Subcutaneous abdominal adipose tissue (tissue), 5 donors: ENCODE results near the gene RPH3AL.
"Not testable (repeated sequence)": the region's sequence is repeated elsewhere in the genome, so short reads cannot be mapped to it uniquely, and the experiment has no call there.

Source experiments
- H3K27ac ChIP-seq: one replicate; pipeline ENCODE4 v1.7.0; 2013; ENCODE audit warnings: low read depth, mild to moderate bottlenecking, inconsistent platforms, low read length, moderate library complexity
- H3K27me3 ChIP-seq, 5 donors: one replicate each; pipeline ENCODE4 v1.7.0; 2013; ENCODE audit warnings: low read length in 5 of 5, inconsistent platforms in 1 of 5; ENCODE audit not compliant: control insufficient read depth in 5 of 5, insufficient read depth in 4 of 5
- H3K36me3 ChIP-seq, 5 donors: one replicate each; pipeline ENCODE4 v1.7.0; 2013; ENCODE audit warnings: low read length in 5 of 5; ENCODE audit not compliant: control insufficient read depth in 5 of 5, insufficient read depth in 5 of 5
- H3K4me1 ChIP-seq, 5 donors: one replicate each; pipeline ENCODE4 v1.7.0; 2013; ENCODE audit warnings: low read length in 5 of 5, mild to moderate bottlenecking in 3 of 5, moderate library complexity in 1 of 5; ENCODE audit not compliant: control insufficient read depth in 5 of 5, insufficient read depth in 5 of 5
- H3K4me3 ChIP-seq, 5 donors: one replicate each; pipeline ENCODE4 v1.7.0; 2013; ENCODE audit warnings: low read length in 5 of 5, low read depth in 1 of 5
- H3K9ac ChIP-seq, 5 donors: one replicate each; pipeline ENCODE4 v1.7.0; 2013; ENCODE audit warnings: low read length in 5 of 5, mild to moderate bottlenecking in 4 of 5, moderate library complexity in 3 of 5
- H3K9me3 ChIP-seq, 5 donors: one replicate each; pipeline ENCODE4 v1.7.0; 2013; ENCODE audit warnings: low read length in 5 of 5; ENCODE audit not compliant: control insufficient read depth in 5 of 5
- donor health status: healthy.
- donor health status: healthy.
- donor health status: healthy.
- donor health status: healthy.
- donor health status: healthy.

The RPH3AL gene

DNA sequence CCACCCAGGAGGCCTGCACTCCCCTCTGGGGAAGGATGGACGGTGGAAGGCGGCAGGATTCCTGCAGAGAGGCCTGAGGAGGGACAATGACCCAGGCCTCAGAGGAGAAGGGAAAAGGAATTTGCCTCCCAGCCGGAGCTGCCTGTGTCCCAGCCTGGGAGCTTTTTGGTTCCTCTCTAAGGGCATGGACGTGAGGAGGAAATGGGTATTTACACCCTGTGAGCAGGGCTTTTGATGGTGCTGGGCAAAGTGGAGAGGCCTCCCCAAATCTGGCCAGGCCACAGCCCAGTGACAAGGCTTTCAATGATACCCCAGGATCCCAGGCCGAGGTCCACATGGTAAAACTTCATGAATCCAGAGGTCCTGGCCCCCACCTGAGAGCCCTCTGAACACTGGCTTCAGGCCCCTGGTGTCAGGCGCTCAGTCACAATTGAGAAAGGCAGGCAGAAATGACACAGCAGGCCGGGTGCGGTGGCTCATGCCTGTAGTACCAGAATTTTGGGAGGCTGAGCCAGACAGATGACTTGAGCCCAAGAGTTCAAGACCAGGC, 115.1 kb downstream of the RPH3AL start:
- H3K4me3 ChIP-seq: no peak overlapping the region
- H3K27me3 ChIP-seq: no peaks in the 10 kb centered on the region
- peaks cover 0 to 20% (median 0%) of the 10 kb centered on the region in 5 donors for H3K36me3 ChIP-seq
- H3K9ac ChIP-seq: no peak overlapping the region
- peaks cover 0 to 18% (median 6%) of the 10 kb centered on the region in 5 donors for H3K4me1 ChIP-seq
- H3K9me3 ChIP-seq: no peaks in the 10 kb centered on the region
- H3K27ac ChIP-seq: no peak overlapping the region

DNA sequence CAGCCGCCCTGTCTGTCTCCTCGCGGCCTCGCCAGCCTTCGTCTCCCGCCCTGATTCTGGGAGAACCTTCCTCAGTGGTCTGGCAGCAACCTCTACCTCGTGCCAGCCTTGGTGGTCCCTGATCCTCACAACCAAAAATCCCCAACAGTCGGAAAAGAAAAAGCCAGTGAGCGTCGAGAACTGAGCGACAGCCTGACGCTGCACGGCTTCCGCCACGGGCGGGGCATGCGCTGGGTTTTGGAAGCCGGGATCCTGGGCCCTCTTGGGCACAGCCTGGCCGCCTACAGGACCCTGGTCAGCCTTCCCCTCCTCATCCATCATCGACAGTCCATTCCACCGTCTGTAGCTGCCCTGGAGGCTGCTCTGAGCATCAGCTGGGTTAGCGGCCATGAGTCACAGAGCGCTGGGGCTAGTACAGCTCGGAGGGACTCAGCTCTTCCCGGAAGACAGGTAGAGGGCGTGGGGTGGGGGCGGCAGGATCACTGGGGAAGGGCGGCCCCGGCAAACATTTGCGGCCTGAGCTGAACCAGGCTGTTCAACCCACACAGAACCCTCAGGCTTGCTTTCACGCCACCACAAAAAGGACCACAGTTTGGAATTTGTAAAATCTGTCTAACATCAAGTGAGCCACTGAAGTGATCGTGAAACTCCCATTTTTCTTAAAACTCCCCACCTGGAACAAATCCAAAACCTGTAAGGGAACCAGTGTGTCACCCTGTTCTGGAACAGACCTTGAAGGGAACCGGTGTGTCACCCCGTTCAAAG, 115.8 kb downstream of the RPH3AL start:
- Histone ChIP-seq H3K9ac (no peak overlapping the region), H3K4me3 (no peak overlapping the region), H3K4me1 (peaks cover 0 to 25% (median 6%) of the 10 kb centered on the region in 5 donors), H3K36me3 (peaks cover 0 to 20% (median 0%) of the 10 kb centered on the region in 5 donors), H3K9me3 (no peaks in the 10 kb centered on the region), H3K27ac (no peak overlapping the region), H3K27me3 (no peaks in the 10 kb centered on the region)

DNA sequence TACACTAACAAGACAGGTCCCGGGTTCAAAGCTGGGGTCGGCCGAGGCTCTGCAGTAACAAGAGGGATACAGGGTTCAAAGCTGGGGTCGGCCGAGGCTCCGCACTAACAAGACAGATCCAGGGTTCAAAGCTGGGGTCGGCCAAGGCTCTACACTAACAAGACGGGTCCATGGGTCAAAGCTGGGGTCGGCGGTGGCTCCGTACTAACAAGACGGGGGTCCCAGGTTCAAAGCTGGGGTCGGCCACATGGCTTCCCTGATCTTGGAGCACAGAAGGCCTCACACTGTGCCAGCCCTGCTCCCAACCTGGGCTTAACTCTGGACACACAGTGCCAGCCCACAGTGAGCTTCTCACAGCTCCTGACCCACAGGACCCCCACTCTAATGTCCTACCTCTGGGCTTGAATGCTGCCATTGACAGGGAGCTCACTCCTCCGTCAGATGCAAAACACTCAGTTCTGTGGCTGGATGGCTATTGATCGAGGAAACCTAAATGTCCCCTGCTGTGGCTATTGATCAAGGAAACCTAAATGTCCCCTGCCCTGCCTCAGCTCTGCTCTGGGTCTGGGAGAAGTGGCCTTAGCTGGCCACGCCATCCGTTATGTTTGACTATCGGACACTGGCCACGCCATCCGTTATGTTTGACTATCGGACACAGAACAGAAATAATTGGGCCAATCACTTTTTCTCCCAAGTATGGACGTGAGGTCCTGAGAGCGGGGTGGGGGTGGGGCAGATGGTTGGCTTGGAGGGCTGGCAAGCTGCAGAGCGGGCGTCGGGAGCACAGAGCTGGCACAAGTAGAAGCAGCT, 116.6 kb downstream of the RPH3AL start:
- H3K9me3 ChIP-seq: no peaks in the 10 kb centered on the region
- H3K9ac ChIP-seq: no peak overlapping the region
- H3K27ac ChIP-seq: no peak overlapping the region
- H3K36me3 ChIP-seq: peaks cover 0 to 20% (median 0%) of the 10 kb centered on the region in 5 donors
- no peak overlapping the region for H3K4me3 ChIP-seq
- peaks cover 0 to 27% (median 6%) of the 10 kb centered on the region in 5 donors for H3K4me1 ChIP-seq
- H3K27me3 ChIP-seq: no peaks in the 10 kb centered on the region

DNA sequence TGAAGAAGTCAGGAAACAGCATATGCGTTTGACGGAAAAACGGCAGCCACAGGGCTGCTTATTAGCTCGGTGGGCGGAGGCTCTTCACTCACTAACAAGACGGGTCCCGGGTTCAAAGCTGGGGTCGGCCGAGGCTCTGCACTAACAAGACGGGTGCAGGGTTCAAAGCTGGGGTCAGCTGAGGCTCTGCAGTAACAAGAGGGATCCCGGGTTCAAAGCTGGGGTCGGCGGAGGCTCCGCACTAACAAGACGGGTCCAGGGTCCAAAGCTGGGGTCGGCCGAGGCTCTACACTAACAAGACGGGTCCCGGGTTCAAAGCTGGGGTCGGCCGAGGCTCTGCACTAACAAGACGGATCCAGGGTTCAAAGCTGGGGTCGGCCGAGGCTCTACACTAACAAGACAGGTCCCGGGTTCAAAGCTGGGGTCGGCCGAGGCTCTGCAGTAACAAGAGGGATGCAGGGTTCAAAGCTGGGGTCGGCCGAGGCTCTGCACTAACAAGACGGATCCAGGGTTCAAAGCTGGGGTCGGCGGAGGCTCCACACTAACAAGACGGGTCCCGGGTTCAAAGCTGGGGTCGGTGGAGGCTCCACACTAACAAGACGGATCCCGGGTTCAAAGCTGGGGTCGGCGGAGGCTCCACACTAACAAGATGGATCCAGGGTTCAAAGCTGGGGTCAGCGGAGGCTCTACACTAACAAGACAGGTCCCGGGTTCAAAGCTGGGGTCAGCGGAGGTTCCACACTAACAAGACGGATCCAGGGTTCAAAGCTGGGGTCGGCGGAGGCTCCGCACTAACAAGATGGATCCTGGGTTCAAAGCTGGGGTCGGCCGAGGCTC, 117.4 kb downstream of the RPH3AL start:
- Histone ChIP-seq H3K36me3 (peaks cover 0 to 20% (median 0%) of the 10 kb centered on the region in 5 donors), H3K27ac (peak overlapping the region; percentile 75), H3K9ac (peak overlapping the region in 2 of 5 donors; percentile 63 to 82), H3K4me1 (peaks cover 0 to 30% (median 6%) of the 10 kb centered on the region in 5 donors), H3K4me3 (peak overlapping the region in 3 of 5 donors; percentile 41 to 54 (median 49))
- not testable (repeated sequence) for H3K27me3 ChIP-seq, H3K9me3 ChIP-seq

DNA sequence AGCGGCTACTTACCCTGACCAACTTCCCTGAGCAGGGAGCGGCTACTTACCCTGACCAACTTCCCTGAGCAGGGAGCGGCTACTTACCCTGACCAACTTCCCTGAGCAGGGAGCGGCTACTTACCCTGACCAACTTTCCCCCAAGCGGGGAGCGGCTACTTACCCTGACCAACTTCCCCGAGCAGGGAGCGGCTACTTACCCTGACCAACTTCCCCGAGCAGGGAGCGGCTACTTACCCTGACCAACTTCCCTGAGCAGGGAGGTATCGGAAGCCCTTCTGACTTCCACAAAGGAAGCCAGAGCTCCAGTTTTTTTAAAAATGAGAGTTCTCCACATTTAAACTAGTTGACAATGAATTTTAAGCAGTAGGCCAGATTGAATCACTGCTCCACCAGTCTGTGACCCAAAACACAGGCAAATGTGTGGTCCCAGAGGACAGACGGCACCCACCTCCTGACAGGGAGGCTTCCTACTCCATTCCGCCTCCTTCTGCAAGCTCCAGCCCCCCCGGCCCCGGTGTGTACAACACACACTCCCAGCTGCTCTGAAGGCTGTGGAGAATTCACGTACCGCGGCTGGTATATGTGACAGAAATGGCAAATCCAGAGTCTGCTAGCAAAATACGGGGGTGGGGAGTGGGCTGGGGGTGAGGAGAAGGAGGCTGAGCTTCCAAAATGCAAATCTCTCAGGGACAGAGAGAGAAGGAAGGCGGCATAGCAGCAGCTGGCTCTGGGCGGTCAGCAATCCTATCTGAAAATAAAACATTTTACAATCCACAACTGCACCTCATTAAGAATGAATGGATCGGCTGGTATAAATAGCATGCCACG, 118.2 kb downstream of the RPH3AL start:
- Histone ChIP-seq H3K27ac (peak overlapping the region; percentile 75), H3K4me3 (peak overlapping the region in 4 of 5 donors; percentile 32 to 54 (median 45)), H3K36me3 (peaks cover 0 to 20% (median 0%) of the 10 kb centered on the region in 5 donors), H3K9ac (peak overlapping the region in 3 of 5 donors; percentile 63 to 82 (median 64)), H3K4me1 (peaks cover 0 to 38% (median 6%) of the 10 kb centered on the region in 5 donors)
- not testable (repeated sequence) for H3K27me3 ChIP-seq, H3K9me3 ChIP-seq

DNA sequence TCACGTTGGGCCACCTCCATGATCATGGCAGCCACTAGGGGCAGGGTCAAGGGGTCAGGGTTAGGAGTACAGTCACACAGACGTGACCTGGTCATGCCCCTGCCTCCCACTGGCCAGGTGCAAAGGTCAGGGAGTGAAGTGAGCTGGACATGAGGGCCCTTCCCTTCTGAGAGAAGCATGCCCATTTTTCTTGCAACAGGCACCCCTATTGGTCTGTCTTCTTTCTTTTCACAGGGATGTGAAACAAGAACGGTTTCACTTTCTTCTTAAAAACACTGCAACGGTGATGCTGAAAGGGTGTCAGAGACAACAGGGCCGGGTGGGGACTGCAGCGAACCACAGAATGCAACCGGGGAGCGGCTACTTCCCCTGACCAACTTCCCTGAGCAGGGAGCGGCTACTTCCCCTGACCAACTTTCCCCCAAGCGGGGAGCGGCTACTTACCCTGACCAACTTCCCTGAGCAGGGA, 119.1 kb downstream of the RPH3AL start:
- H3K27ac ChIP-seq: peak overlapping the region; percentile 65
- H3K4me1 ChIP-seq: peaks cover 0 to 46% (median 6%) of the 10 kb centered on the region in 5 donors
- H3K4me3 ChIP-seq: peak overlapping the region in 2 of 5 donors; percentile 40 to 56
- H3K9me3 ChIP-seq: no peaks in the 10 kb centered on the region
- H3K9ac ChIP-seq: peak overlapping the region in 1 of 5 donors; percentile 79
- H3K36me3 ChIP-seq: peaks cover 0 to 12% (median 0%) of the 10 kb centered on the region in 5 donors
- no peaks in the 10 kb centered on the region for H3K27me3 ChIP-seq

DNA sequence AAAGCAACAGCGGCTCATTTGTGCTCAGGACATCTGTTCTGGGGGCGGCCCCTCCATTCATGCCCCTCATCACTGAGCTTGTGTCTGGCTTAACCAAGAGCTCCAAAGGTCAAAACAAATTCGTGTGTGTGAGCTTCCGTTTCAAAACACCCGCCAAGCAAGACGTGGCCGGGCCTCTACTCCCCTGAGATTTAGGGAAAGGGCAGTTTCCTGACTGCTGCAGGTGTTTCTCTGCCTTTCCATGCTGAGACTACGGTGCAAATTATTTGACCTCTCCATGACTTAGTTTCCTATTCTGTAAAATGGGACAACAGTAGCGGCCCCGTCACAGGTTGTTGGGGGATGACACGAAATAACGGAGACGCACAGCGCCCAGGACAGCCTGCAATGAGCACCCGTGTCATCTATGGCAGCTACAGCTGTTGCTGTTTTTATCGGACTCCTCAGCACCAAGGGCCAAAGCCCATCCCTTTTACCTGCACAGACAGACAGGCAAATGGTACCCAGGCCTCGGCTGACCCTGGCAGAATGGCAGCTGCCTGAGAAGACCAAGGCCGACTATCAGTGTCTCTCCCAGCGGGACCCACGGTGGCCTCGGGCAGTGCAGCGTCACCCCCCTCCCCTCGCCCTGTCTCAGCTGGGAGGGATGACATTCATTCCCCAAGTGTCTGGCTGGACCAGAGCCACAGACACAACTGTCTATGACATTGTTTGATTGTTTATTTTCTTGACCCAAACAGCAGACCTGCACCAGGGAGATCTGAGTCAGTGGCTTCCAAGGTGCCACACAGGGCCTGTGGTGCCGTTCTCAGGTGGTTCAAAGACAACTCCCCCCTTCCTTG, 120.4 kb downstream of the RPH3AL start:
- peak overlapping the region in 1 of 5 donors; percentile 48 for H3K9ac ChIP-seq
- no peak overlapping the region for H3K4me3 ChIP-seq
- H3K9me3 ChIP-seq: no peaks in the 10 kb centered on the region
- H3K4me1 ChIP-seq: peaks cover 0 to 50% (median 10%) of the 10 kb centered on the region in 5 donors
- peaks cover 0 to 2% (median 0%) of the 10 kb centered on the region in 5 donors for H3K36me3 ChIP-seq
- H3K27me3 ChIP-seq: no peaks in the 10 kb centered on the region
- H3K27ac ChIP-seq: peak overlapping the region; percentile 65

DNA sequence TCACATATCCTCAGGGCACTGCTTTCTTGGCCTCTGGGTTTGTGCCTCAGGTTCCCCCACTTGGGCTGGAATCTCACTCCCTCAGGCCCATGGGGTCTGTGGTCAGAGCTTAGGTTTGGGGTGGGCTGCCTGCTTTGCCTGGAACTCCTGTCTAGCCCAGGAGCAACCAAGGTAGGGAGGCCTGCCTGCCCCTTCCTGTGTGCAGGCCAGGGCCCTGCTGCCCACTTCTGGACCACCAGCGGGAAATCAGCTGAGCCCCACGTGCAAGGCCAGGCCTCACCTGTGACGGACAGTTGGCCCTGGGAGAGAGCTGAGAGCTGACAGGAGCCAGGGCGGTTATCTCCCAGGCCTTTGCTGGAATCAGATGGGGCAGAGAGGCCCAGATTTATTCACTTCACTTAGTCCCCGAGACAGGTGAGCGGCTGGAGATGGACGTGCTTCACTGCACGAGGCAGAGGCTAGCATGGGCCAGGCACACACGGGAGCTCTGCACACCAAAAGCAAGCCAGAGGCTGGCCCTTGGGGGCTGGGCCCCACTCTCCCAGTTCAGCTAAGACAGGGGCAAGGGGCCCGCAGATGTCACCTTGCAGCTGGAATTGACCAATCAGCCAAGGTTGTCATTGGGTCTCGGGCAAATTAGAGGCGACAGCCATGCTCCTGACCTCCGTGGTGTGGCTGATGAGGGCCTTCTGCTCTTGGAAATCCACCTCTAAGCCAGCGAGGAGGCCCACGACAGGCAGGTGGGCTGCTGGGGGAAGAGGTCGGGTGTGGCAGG, 121.2 kb downstream of the RPH3AL start:
- no peak overlapping the region for H3K9ac ChIP-seq
- H3K27ac ChIP-seq: no peak overlapping the region
- no peaks in the 10 kb centered on the region for H3K27me3 ChIP-seq

More for the DNA sequence above, 121.2 kb downstream of the RPH3AL start:
- Histone ChIP-seq H3K4me1 (peaks cover 0 to 50% (median 11%) of the 10 kb centered on the region in 5 donors), H3K36me3 (peaks cover 0 to 2% (median 0%) of the 10 kb centered on the region in 5 donors), H3K9me3 (no peaks in the 10 kb centered on the region), H3K4me3 (no peak overlapping the region)
